ENCODE results near the gene UTP20.

UTP20 gene

GRCh38 chr12:101280006-101280505 lies at the start of gene UTP20:
TSS of gene UTP20 (plus strand) at chr12:101280105. CDS start at chr12:101280283, 178 bp downstream.
- ATAC-seq (replicated peaks): peak; percentile 99 to 100
- H3K4me1 Mint-ChIP-seq: peaks cover 7 to 13% of the 10 kb centered on the region in 2 donors
- H3K36me3 Mint-ChIP-seq: peaks cover 9 to 21% of the 10 kb centered on the region in 2 donors
- DNase-seq: peak; percentile 91
- H3K4me3 Mint-ChIP-seq: peak within 1 kb of the TSS; percentile 90 to 94
- peaks cover 16 to 28% of the 10 kb centered on the region in 2 donors for H3K27me3 Mint-ChIP-seq
- peak within 1 kb of the TSS; percentile 95 for H3K27ac Mint-ChIP-seq
- H3K9me3 Mint-ChIP-seq: no peaks in the 10 kb centered on the region

GRCh38 chr12:101230547-101230946 lies 49.4 kb upstream of the UTP20 start:
- H3K9me3 Mint-ChIP-seq: no peaks in the 10 kb centered on the region
- no peaks in the 10 kb centered on the region for H3K36me3 Mint-ChIP-seq
- H3K27me3 Mint-ChIP-seq: peaks cover 6 to 15% of the 10 kb centered on the region in 2 donors
- no peak overlapping the region for H3K4me3 Mint-ChIP-seq
- ATAC-seq (replicated peaks): no peak
- no peaks in the 10 kb centered on the region for H3K4me1 Mint-ChIP-seq
- no peak for DNase-seq
- H3K27ac Mint-ChIP-seq: no peak overlapping the region

- H3K4me3 Mint-ChIP-seq: no peak overlapping the region
- ATAC-seq (replicated peaks) (peak in 1 of 2 donors; percentile 36), DNase-seq (no peak)
- H3K27ac Mint-ChIP-seq: no peak overlapping the region
- H3K4me1 Mint-ChIP-seq: no peaks in the 10 kb centered on the region
- peaks cover 6 to 11% of the 10 kb centered on the region in 2 donors for H3K27me3 Mint-ChIP-seq
- H3K9me3 Mint-ChIP-seq: no peaks in the 10 kb centered on the region
- H3K36me3 Mint-ChIP-seq: no peaks in the 10 kb centered on the region
Measured at GRCh38 chr12:101231636-101232035, 48.3 kb upstream of the UTP20 start.

GRCh38 chr12:101235686-101236085 lies 44.2 kb upstream of the UTP20 start:
- ATAC-seq (replicated peaks): no peak
- no peaks in the 10 kb centered on the region for H3K4me1 Mint-ChIP-seq

GRCh38 chr12:101238306-101238705 lies 41.6 kb upstream of the UTP20 start:
- Mint-ChIP-seq H3K27me3 (peaks cover 0 to 11% of the 10 kb centered on the region in 2 donors), H3K9me3 (peaks cover 0 to 4% of the 10 kb centered on the region in 2 donors), H3K4me1 (no peaks in the 10 kb centered on the region), H3K4me3 (no peak overlapping the region), H3K27ac (no peak overlapping the region), H3K36me3 (no peaks in the 10 kb centered on the region)
- ATAC-seq (replicated peaks) (no peak), DNase-seq (no peak)

More at GRCh38 chr12:101235686-101236085, 44.2 kb upstream of the UTP20 start:
- DNase-seq: no peak
- Mint-ChIP-seq H3K4me3 (no peak overlapping the region), H3K27ac (no peak overlapping the region), H3K9me3 (peaks cover 0 to 4% of the 10 kb centered on the region in 2 donors), H3K36me3 (no peaks in the 10 kb centered on the region), H3K27me3 (peaks cover 6 to 11% of the 10 kb centered on the region in 2 donors)

- Mint-ChIP-seq H3K27me3 (peaks cover 0 to 9% of the 10 kb centered on the region in 2 donors), H3K4me1 (no peaks in the 10 kb centered on the region), H3K9me3 (peaks cover 0 to 4% of the 10 kb centered on the region in 2 donors), H3K4me3 (no peak overlapping the region), H3K27ac (no peak overlapping the region), H3K36me3 (no peaks in the 10 kb centered on the region)
- DNase-seq (no peak), ATAC-seq (replicated peaks) (no peak)
Measured at GRCh38 chr12:101238800-101239329, 41.0 kb upstream of the UTP20 start.

GRCh38 chr12:101243074-101243473 lies 36.8 kb upstream of the UTP20 start:
- no peak for DNase-seq
- peaks cover 0 to 4% of the 10 kb centered on the region in 2 donors for H3K9me3 Mint-ChIP-seq
- H3K36me3 Mint-ChIP-seq: no peaks in the 10 kb centered on the region
- H3K27me3 Mint-ChIP-seq: peaks cover 5 to 7% of the 10 kb centered on the region in 2 donors
- H3K4me3 Mint-ChIP-seq: no peak overlapping the region
- no peak for ATAC-seq (replicated peaks)
- H3K27ac Mint-ChIP-seq: no peak overlapping the region
- no peaks in the 10 kb centered on the region for H3K4me1 Mint-ChIP-seq

GRCh38 chr12:101243616-101244015 lies 36.3 kb upstream of the UTP20 start:
- Mint-ChIP-seq H3K27me3 (peaks cover 5% of the 10 kb centered on the region in 2 donors), H3K36me3 (no peaks in the 10 kb centered on the region), H3K27ac (no peak overlapping the region), H3K4me3 (no peak overlapping the region), H3K9me3 (peaks cover 0 to 4% of the 10 kb centered on the region in 2 donors), H3K4me1 (no peaks in the 10 kb centered on the region)
- ATAC-seq (replicated peaks): no peak
- DNase-seq: no peak

- Mint-ChIP-seq H3K36me3 (no peaks in the 10 kb centered on the region), H3K27ac (no peak overlapping the region), H3K27me3 (peaks cover 4 to 16% of the 10 kb centered on the region in 2 donors), H3K4me1 (no peaks in the 10 kb centered on the region), H3K9me3 (peaks cover 5 to 8% of the 10 kb centered on the region in 2 donors), H3K4me3 (no peak overlapping the region)
- ATAC-seq (replicated peaks): no peak
- no peak for DNase-seq
Measured at GRCh38 chr12:101256266-101256665, 23.6 kb upstream of the UTP20 start.

- H3K9me3 Mint-ChIP-seq: peaks cover 5 to 8% of the 10 kb centered on the region in 2 donors
- ATAC-seq (replicated peaks) (no peak), DNase-seq (no peak)
- H3K27ac Mint-ChIP-seq: no peak overlapping the region
- H3K4me3 Mint-ChIP-seq: no peak overlapping the region
- H3K36me3 Mint-ChIP-seq: no peaks in the 10 kb centered on the region
- H3K4me1 Mint-ChIP-seq: no peaks in the 10 kb centered on the region
- peaks cover 4 to 15% of the 10 kb centered on the region in 2 donors for H3K27me3 Mint-ChIP-seq
Measured at GRCh38 chr12:101257357-101257756, 22.5 kb upstream of the UTP20 start.

GRCh38 chr12:101267111-101267510 lies 12.8 kb upstream of the UTP20 start:
- no peaks in the 10 kb centered on the region for H3K36me3 Mint-ChIP-seq
- ATAC-seq (replicated peaks) (no peak), DNase-seq (no peak)
- no peaks in the 10 kb centered on the region for H3K4me1 Mint-ChIP-seq
- H3K9me3 Mint-ChIP-seq: peaks cover 0 to 4% of the 10 kb centered on the region in 2 donors
- no peak overlapping the region for H3K4me3 Mint-ChIP-seq
- peaks cover 22 to 31% of the 10 kb centered on the region in 2 donors for H3K27me3 Mint-ChIP-seq
- no peak overlapping the region for H3K27ac Mint-ChIP-seq

- Mint-ChIP-seq H3K4me1 (no peaks in the 10 kb centered on the region), H3K9me3 (no peaks in the 10 kb centered on the region), H3K36me3 (no peaks in the 10 kb centered on the region), H3K4me3 (no peak overlapping the region), H3K27me3 (peaks cover 25 to 35% of the 10 kb centered on the region in 2 donors), H3K27ac (no peak overlapping the region)
- DNase-seq (no peak), ATAC-seq (replicated peaks) (no peak)
Measured at GRCh38 chr12:101276433-101276832, 3.5 kb upstream of the UTP20 start.

GRCh38 chr12:101277443-101277842 lies 2.5 kb upstream of the UTP20 start:
- ATAC-seq (replicated peaks) (no peak), DNase-seq (no peak)
- Mint-ChIP-seq H3K9me3 (no peaks in the 10 kb centered on the region), H3K27ac (no peak overlapping the region), H3K27me3 (peaks cover 20 to 35% of the 10 kb centered on the region in 2 donors), H3K4me1 (peaks cover 5 to 6% of the 10 kb centered on the region in 2 donors), H3K4me3 (no peak overlapping the region), H3K36me3 (peaks cover 3 to 8% of the 10 kb centered on the region in 2 donors)

- H3K4me3 Mint-ChIP-seq: no peak overlapping the region
- no peak for DNase-seq
- H3K36me3 Mint-ChIP-seq: peaks cover 34 to 49% of the 10 kb centered on the region in 2 donors
- no peak overlapping the region for H3K27ac Mint-ChIP-seq
- H3K27me3 Mint-ChIP-seq: no peaks in the 10 kb centered on the region
- ATAC-seq (replicated peaks): no peak
- no peaks in the 10 kb centered on the region for H3K9me3 Mint-ChIP-seq
- H3K4me1 Mint-ChIP-seq: peaks cover 2 to 9% of the 10 kb centered on the region in 2 donors
Measured at GRCh38 chr12:101287357-101287756, 7.5 kb downstream of the UTP20 start.

GRCh38 chr12:101297661-101298060 lies 17.8 kb downstream of the UTP20 start:
- no peaks in the 10 kb centered on the region for H3K4me1 Mint-ChIP-seq
- H3K9me3 Mint-ChIP-seq: no peaks in the 10 kb centered on the region
- DNase-seq (no peak), ATAC-seq (replicated peaks) (no peak)
- H3K36me3 Mint-ChIP-seq: peaks cover 45 to 63% of the 10 kb centered on the region in 2 donors
- no peak overlapping the region for H3K4me3 Mint-ChIP-seq
- no peaks in the 10 kb centered on the region for H3K27me3 Mint-ChIP-seq
- H3K27ac Mint-ChIP-seq: no peak overlapping the region
